GM23338 (cell line): ENCODE results near the gene ADAM20. TPM values are rescaled to one million over a fixed set of nuclear protein-coding genes. Genes with fewer than 3 reads are reported as not detected.

Experiments used
- ATAC-seq: fragments of 200-7000 bp; cut with Tn5 transposase; 3 replicates; pipeline ENCODE4 v1.9.1; 2020
- DNase-seq: peaks from one replicate; pipeline ENCODE4 v3.0.0-alpha.2; 2015; ENCODE audit warnings: low spot score
- H2AFZ ChIP-seq: fragments of 200-600 bp; sonication (generic); 2 replicates; pipeline ENCODE4 v1.8.0; 2016; ENCODE audit warnings: antibody characterized with exemption, mild to moderate bottlenecking, moderate library complexity
- H3F3A ChIP-seq: fragments of 200-600 bp; sonication (generic); replicated peaks from 2 replicates; pipeline ENCODE4 v1.8.0; 2017; ENCODE audit warnings: antibody characterized with exemption, mixed run types, low read depth
- H3K27ac ChIP-seq: fragments of 200-600 bp; sonication (generic); 2 replicates; pipeline ENCODE4 v1.6.1; 2016; ENCODE audit warnings: low read depth
- H3K27me3 ChIP-seq: fragments of 200-600 bp; sonication (generic); 2 replicates; pipeline ENCODE4 v1.8.0; 2016; ENCODE audit warnings: mild to moderate bottlenecking, mixed run types, moderate library complexity; ENCODE audit not compliant: insufficient read depth
- H3K36me3 ChIP-seq: fragments of 200-600 bp; sonication (generic); 2 replicates; pipeline ENCODE4 v1.8.0; 2016; ENCODE audit warnings: mild to moderate bottlenecking; ENCODE audit not compliant: insufficient read depth
- H3K4me1 ChIP-seq: fragments of 200-600 bp; sonication (generic); 2 replicates; pipeline ENCODE4 v1.8.0; 2016; ENCODE audit warnings: mild to moderate bottlenecking, moderate library complexity; ENCODE audit not compliant: insufficient read depth
- H3K4me2 ChIP-seq: fragments of 200-600 bp; sonication (generic); 2 replicates; pipeline ENCODE4 v1.7.1; 2017; ENCODE audit warnings: mixed run types
- H3K4me3 ChIP-seq: fragments of 200-600 bp; sonication (generic); 2 replicates; pipeline ENCODE4 v1.6.1; 2016; ENCODE audit warnings: mixed run types
- H3K79me2 ChIP-seq: fragments of 200-600 bp; sonication (generic); replicated peaks from 2 replicates; pipeline ENCODE4 v1.8.0; 2017; ENCODE audit warnings: mild to moderate bottlenecking; ENCODE audit not compliant: insufficient read depth
- H3K9me2 ChIP-seq: fragments of 200-600 bp; sonication (generic); 2 replicates; pipeline ENCODE4 v1.8.0; 2017; ENCODE audit not compliant: insufficient read depth
- H4K20me1 ChIP-seq: fragments of 200-600 bp; sonication (generic); replicated peaks from 2 replicates; pipeline ENCODE4 v1.8.0; 2017; ENCODE audit warnings: mild to moderate bottlenecking; ENCODE audit not compliant: insufficient read depth
- H3K27ac Mint-ChIP-seq: 2 replicates; pipeline ENCODE4 v1.8.0; 2020; ENCODE audit warnings: inconsistent platforms, mild to moderate bottlenecking, moderate library complexity, mixed read lengths
- H3K27me3 Mint-ChIP-seq: 3 replicates; pipeline ENCODE4 v1.8.0; 2022; ENCODE audit warnings: low read depth, mild to moderate bottlenecking, moderate library complexity, mixed read lengths, inconsistent platforms; ENCODE audit not compliant: insufficient read depth, poor library complexity
- H3K36me3 Mint-ChIP-seq: 3 replicates; pipeline ENCODE4 v1.8.0; 2021; ENCODE audit warnings: low read depth, mild to moderate bottlenecking, inconsistent platforms, moderate library complexity, mixed read lengths
- H3K4me1 Mint-ChIP-seq: 3 replicates; pipeline ENCODE4 v1.8.0; 2020; ENCODE audit warnings: mild to moderate bottlenecking, inconsistent platforms, mixed read lengths
- H3K4me3 Mint-ChIP-seq: 3 replicates; pipeline ENCODE4 v1.8.0; 2021; ENCODE audit warnings: moderate library complexity, mild to moderate bottlenecking, inconsistent platforms, mixed read lengths
- H3K9me3 Mint-ChIP-seq: 3 replicates; pipeline ENCODE4 v1.8.0; 2020; ENCODE audit warnings: moderate library complexity, mild to moderate bottlenecking, inconsistent platforms, mixed read lengths
- ETS1 ChIP-seq: IDR thresholded peaks from 2 replicates; pipeline ENCODE4 v1.6.1; 2016; ENCODE audit warnings: antibody characterized with exemption
- EZH2 ChIP-seq: fragments of 200-600 bp; sonication (generic); IDR thresholded peaks from one replicate; pipeline ENCODE4 v1.8.0; 2017; ENCODE audit warnings: antibody characterized with exemption, mild to moderate bottlenecking, low read depth; ENCODE audit not compliant: unreplicated experiment
- EZH2phosphoT487 ChIP-seq: fragments of 200-600 bp; sonication (generic); IDR thresholded peaks from one replicate; pipeline ENCODE4 v1.8.1; 2018; ENCODE audit warnings: antibody characterized with exemption; ENCODE audit not compliant: unreplicated experiment
- JUNB ChIP-seq: IDR thresholded peaks from one replicate; pipeline ENCODE4 v1.6.1; 2016; ENCODE audit warnings: antibody characterized with exemption; ENCODE audit not compliant: unreplicated experiment
- NANOG ChIP-seq: IDR thresholded peaks from 2 replicates; pipeline ENCODE4 v1.6.1; 2016; ENCODE audit warnings: antibody characterized with exemption, borderline replicate concordance
- POLR2AphosphoS5 ChIP-seq: IDR thresholded peaks from 2 replicates; pipeline ENCODE4 v1.6.1; 2016; ENCODE audit warnings: antibody characterized with exemption, low read depth
- REST ChIP-seq: IDR thresholded peaks from one replicate; pipeline ENCODE4 v1.6.1; 2018; ENCODE audit warnings: antibody characterized with exemption; ENCODE audit not compliant: unreplicated experiment
- STAT1 ChIP-seq: IDR thresholded peaks from one replicate; pipeline ENCODE4 v1.6.1; 2016; ENCODE audit warnings: antibody characterized with exemption; ENCODE audit not compliant: unreplicated experiment
- ZNF114 ChIP-seq: fragments of 250-450 bp; sonication (Bioruptor Pico); IDR thresholded peaks from 2 replicates; pipeline ENCODE4 v1.5.0; 2020; ENCODE audit warnings: mild to moderate bottlenecking, moderate library complexity
- ZNF331 ChIP-seq: fragments of 250-450 bp; sonication (Bioruptor Pico); IDR thresholded peaks from 2 replicates; pipeline ENCODE4 v1.5.0; 2020; ENCODE audit warnings: low read depth, mild to moderate bottlenecking, moderate library complexity
- ZNF462 ChIP-seq: fragments of 250-450 bp; sonication (Bioruptor Pico); IDR thresholded peaks from 2 replicates; pipeline ENCODE4 v1.5.0; 2020; ENCODE audit warnings: mild to moderate bottlenecking, moderate library complexity
- polyA plus RNA-seq: library from polyadenylated mRNA; unstranded; fragments of >200 nt; fragmentation: Nextera tagmentation; extraction: Ambion mirVana; gene quantifications from 2 replicates; pipeline ENCODE4 v1.2.1, GENCODE V29; 2016
- total RNA-seq: library from RNA; depleted of rRNA; stranded (reverse); fragments of >200 nt; shearing (Covaris generic); gene quantifications from 2 replicates; pipeline ENCODE4 v1.2.3, GENCODE V29; 2014

Gene ADAM20
- total and polyA plus RNA-seq, 2 experiments from 2014 or later, result 0.06 to 2.1 TPM

- no peak for TF ChIP-seq JUNB
- TF ChIP-seq REST, result no peak
- no peak for TF ChIP-seq EZH2
- no peak for TF ChIP-seq ZNF114
- TF ChIP-seq POLR2AphosphoS5, result no peak
- no peak for TF ChIP-seq ETS1
- no peak for TF ChIP-seq NANOG
- no peak for TF ChIP-seq STAT1
Observed at GRCh38 chr14:70563417-70563816, 28.6 kb upstream of the ADAM20 start.

GRCh38 chr14:70558356-70558755 is 23.6 kb upstream of the ADAM20 start:
- Histone ChIP-seq H3K4me2 (no peak overlapping the region), H3K4me3 (no peak overlapping the region), H3F3A (no peaks in the 10 kb centered on the region), H2AFZ (no peak overlapping the region), H3K4me1 (no peaks in the 10 kb centered on the region), H3K79me2 (no peaks in the 10 kb centered on the region), H3K27ac (no peak overlapping the region), H3K9me2 (no peaks in the 10 kb centered on the region), H3K36me3 (peaks cover 15% of the 10 kb centered on the region), H4K20me1 (no peaks in the 10 kb centered on the region), H3K27me3 (no peaks in the 10 kb centered on the region)
- no peak for ATAC-seq
- Mint-ChIP-seq H3K27ac (no peak overlapping the region), H3K36me3 (peaks cover 36% of the 10 kb centered on the region), H3K4me3 (no peak overlapping the region), H3K4me1 (peaks cover 3% of the 10 kb centered on the region; the same call in 2 of the 3 replicates), H3K9me3 (peaks cover 32% of the 10 kb centered on the region), H3K27me3 (no peaks in the 10 kb centered on the region)
- no peak for DNase-seq
- TF ChIP-seq ETS1 (no peak), EZH2phosphoT487 (no peak), ZNF114 (no peak), ZNF462 (CRISPR knock-in tag) (no peak), EZH2 (no peak), ZNF331 (CRISPR knock-in tag) (no peak)

More at GRCh38 chr14:70563417-70563816, 28.6 kb upstream of the ADAM20 start:
- H3K4me1 Mint-ChIP-seq, result peaks cover 3% of the 10 kb centered on the region; the same call in 1 of the 3 replicates
- peaks cover 75% of the 10 kb centered on the region for H3K36me3 Mint-ChIP-seq
- Histone ChIP-seq H3K36me3 (peaks cover 37% of the 10 kb centered on the region), H3K9me2 (0 out of 2 replicates have a peak, but pooled peaks cover 3% of the 10 kb centered on the region), H4K20me1 (no peaks in the 10 kb centered on the region; the same call in 1 of the 2 replicates), H3K27me3 (no peaks in the 10 kb centered on the region), H3K4me1 (no peaks in the 10 kb centered on the region), H2AFZ (no peak overlapping the region), H3F3A (no peaks in the 10 kb centered on the region), H3K27ac (no peak overlapping the region), H3K4me3 (no peak overlapping the region), H3K79me2 (peaks cover 6% of the 10 kb centered on the region; the same call in 1 of the 2 replicates), H3K4me2 (no peak overlapping the region)
- H3K27me3 Mint-ChIP-seq, result peaks cover 4% of the 10 kb centered on the region
- no peak overlapping the region for H3K4me3 Mint-ChIP-seq
- DNase-seq (no peak), ATAC-seq (no peak)
- H3K27ac Mint-ChIP-seq, result no peak overlapping the region
- H3K9me3 Mint-ChIP-seq, result peaks cover 47% of the 10 kb centered on the region
